Sigmoid colon (tissue), 4 donors: ENCODE data around the gene DAB2.

Experiments used
- CTCF ChIP-seq, 4 experiments: fragments of 450-650 bp in 3 of 4; fragments of 200-600 bp in 1 of 4; IDR thresholded peaks; one replicate each; pipeline ENCODE4 v1.5.1; 2016 to 2019; ENCODE audit warnings: antibody characterized with exemption in 4 of 4, mild to moderate bottlenecking in 3 of 4, moderate library complexity in 2 of 4
- EP300 ChIP-seq, 4 donors: sonication (generic); formaldehyde crosslinking; IDR thresholded peaks; one replicate each; pipeline ENCODE4 v1.6.1; 2017; ENCODE audit warnings: antibody characterized with exemption in 4 of 4
- POLR2A ChIP-seq, 2 donors: fragments of 450-650 bp; IDR thresholded peaks; one replicate each; pipeline ENCODE4 v1.6.1; 2016; ENCODE audit warnings: antibody characterized with exemption in 2 of 2, mild to moderate bottlenecking in 2 of 2, moderate library complexity in 2 of 2
- POLR2AphosphoS5 ChIP-seq, 4 donors: sonication (generic); formaldehyde crosslinking; IDR thresholded peaks; one replicate each; pipeline ENCODE4 v1.6.1; 2017; ENCODE audit warnings: antibody characterized with exemption in 4 of 4

- no peak for TF ChIP-seq CTCF (IDR thresholded peaks at IDR 0.05)
- peak in 2 of 4 donors; percentile 21 to 54 for TF ChIP-seq POLR2AphosphoS5 (IDR thresholded peaks at IDR 0.05)
- TF ChIP-seq POLR2A (IDR thresholded peaks at IDR 0.05), result no peak
- no peak for TF ChIP-seq EP300 (IDR thresholded peaks at IDR 0.05)
These were observed 4.2 kb downstream of the DAB2 start for GRCh38 chr5:39420482-39421145.
